Dermis microvascular lymphatic vessel endothelial cell (primary cell): ENCODE measurements around the gene RAB12. TPM values are rescaled to one million over a fixed set of nuclear protein-coding genes. Genes with fewer than 3 reads are reported as not detected.

ENCODE experiments used
- DNase-seq, 2 donors: peaks; one replicate each; pipeline versions ENCODE4 v3.0.0 to v3.0.0-alpha.2; 2010; ENCODE audit warnings: low read depth in 2 of 2
- total RNA-seq: library from RNA; depleted of rRNA; stranded (reverse); fragments of >200 nt; gene quantifications from 2 replicates; pipeline ENCODE4 v1.2.1, GENCODE V29; 2014

RAB12 gene
- total RNA-seq, 1 donor from 2014 or later: 39.3 TPM

- no peak for DNase-seq
Observed at GRCh38 chr18:8681196-8681595, 72.0 kb downstream of the RAB12 start.

GRCh38 chr18:8684577-8684976, 75.3 kb downstream of the RAB12 start:
- DNase-seq: no peak

DNA sequence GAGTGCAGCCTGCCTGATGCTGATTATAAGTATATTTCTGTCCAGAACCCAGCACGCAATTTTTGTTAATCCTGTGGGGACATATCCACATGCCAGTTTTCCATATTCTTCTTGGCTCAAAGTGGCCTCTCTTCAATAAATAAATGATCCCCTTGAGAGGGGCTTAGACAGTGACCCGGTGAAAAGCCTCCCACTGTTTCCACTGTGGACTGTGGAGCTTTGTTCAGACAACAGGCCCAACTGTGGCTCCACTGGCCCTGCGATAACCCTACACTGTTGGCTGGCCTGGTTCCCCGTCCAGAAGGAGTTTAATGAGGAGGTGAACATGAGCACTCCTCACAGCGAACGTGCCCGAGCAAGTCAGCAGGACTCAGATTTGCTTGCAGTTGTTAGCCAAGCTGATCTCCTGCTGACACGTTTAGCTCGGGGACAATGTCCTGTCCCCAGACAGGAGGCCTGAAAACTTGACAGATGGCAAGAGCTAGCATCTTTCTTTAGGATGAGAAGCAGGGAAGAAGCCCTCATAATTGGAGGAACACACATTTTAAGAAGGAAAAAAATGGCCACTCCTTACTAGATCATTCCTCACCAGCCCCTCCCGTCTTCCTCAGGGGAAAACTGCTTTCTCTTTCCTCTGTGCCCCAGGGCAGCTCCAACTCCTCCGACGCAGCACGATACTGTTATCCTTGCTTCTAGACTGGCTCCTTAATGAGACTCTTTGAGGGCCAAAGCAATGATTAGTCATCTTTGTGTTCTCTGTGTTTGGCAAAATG, 76.1 kb downstream of the RAB12 start:
- no peak for DNase-seq

DNA sequence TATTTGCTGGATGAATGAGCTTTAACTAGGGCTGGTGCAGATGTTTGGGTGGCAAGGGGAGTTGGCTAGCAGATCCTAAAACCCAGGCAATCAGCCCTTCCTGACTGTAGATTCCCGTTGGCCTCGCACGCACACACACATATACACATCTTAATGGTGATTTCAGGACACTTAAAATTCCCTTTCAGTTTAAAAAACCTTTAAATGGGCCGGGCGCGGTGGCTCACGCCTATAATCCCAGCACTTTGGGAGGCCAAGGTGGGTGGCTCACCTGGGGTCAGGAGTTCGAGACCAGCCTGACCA, 76.6 kb downstream of the RAB12 start:
- no peak for DNase-seq

DNA sequence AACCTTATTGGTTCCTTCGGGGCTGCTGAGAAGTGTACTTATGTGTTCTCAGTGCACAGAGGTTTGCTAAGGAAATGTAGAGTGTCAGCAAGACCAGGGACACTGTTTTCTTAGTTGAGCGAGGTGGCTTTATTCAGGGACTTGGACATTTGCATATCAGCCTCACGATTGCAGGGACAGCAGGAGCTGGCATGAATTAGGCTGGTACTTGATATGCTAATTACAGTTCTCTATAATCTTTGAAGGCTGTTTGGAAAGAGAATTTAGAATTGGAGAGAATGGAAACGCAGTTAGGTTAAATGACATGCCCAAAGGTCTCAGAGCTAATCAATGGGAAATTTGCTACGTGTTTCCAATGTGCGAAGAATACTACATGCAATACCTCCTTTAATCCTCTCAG, 77.4 kb downstream of the RAB12 start:
- DNase-seq: no peak

- no peak for DNase-seq
Observed at GRCh38 chr18:8688216-8688800, 79.1 kb downstream of the RAB12 start.

DNA sequence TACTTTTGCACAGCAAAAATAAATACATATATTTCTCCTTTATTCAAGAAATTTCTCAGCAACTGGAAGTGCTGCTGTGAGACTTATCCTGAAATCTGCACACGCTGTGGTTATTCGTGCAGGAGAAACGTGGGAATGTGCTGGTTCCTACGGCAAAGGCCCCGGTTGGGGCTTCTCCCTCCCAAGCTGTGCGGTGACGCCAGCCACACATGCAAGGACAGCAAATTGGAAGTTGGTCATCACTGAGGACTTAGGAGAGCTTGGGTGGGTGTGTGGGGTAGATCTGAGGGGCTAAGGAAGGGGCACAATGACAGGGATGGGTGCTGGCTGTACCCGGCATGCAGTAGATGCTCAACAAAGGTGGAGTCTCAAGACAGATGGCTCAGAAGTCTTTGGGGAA, 79.6 kb downstream of the RAB12 start:
- no peak for DNase-seq

Other genes with a start within 250 kb of the RAB12 start
- gene MTCL1, start 96.1 kb downstream of the RAB12 start, total RNA-seq: 3.1 and 5.6 TPM in 2 replicates